Dendritic cell treated with granulocyte-macrophage colony-stimulating factor and Interleukin-4, amounts not matched to agents 40 ng/mL and 50 ng/mL, for 4 days (primary cell): ENCODE data around the gene SSBP4.

Experiments used
- H3K27ac Mint-ChIP-seq: one replicate; pipeline ENCODE4 v1.8.0; 2022; ENCODE audit warnings: mild to moderate bottlenecking, mixed read lengths
- H3K27me3 Mint-ChIP-seq: one replicate; pipeline ENCODE4 v1.8.0; 2022; ENCODE audit warnings: mild to moderate bottlenecking, mixed read lengths
- H3K36me3 Mint-ChIP-seq: one replicate; pipeline ENCODE4 v1.8.0; 2022; ENCODE audit warnings: low read depth, mixed read lengths
- H3K4me1 Mint-ChIP-seq: one replicate; pipeline ENCODE4 v1.8.0; 2022; ENCODE audit warnings: low read depth, mixed read lengths
- H3K4me3 Mint-ChIP-seq: one replicate; pipeline ENCODE4 v1.8.0; 2022; ENCODE audit warnings: mild to moderate bottlenecking, moderate library complexity, mixed read lengths
- H3K9me3 Mint-ChIP-seq: one replicate; pipeline ENCODE4 v1.8.0; 2022; ENCODE audit warnings: mixed read lengths
- intact Hi-C: fragments of 100-400 bp; cut with micrococcal nuclease; formaldehyde crosslinking; loops from one replicate; pipeline ENCODE4 v1.15.0; 2022

The SSBP4 gene

DNA sequence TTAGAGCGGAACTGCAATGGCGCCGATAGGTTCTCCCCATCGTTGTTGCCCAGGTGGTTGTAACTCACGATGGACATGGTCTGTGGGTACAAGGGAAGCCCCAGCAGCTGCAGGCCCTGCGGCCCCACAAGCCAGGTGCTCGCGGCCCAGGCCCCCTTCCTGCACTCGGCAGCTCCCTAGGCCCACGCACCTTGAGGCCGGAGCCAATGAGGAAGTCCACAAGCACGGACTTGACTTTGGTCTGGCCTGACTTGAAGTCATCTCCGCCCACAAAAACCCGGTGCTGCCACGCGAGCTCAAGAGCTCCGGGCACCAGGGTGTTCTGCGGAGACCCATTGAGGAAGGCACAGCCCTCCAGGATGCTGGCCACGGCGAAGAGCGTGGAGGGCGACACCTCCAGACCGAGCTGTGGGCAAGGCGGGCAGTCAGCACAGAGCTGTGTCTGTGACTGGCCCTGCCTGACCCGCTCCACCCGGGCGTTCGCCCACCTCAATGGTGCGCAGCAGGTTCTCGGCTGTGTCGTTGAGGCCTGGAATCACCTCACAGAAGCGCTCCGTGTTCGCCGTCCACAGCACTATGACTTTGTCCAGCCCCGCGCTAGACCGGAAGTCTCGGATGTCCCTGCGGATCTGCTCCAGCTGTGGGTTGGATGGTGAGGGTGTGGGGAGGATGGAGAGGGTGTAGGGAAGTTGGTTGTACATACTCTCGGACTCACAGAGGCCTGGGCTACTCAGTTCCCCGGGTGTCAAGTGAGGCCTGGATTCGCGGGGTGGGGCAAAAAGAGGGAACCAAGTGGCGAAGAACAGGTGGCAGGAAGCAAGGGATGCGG, 16.9 kb downstream of the SSBP4 start:
- intact Hi-C loops, result no loop called here
- Mint-ChIP-seq H3K4me3 (peak overlapping the region; percentile 57), H3K27me3 (peaks cover 58% of the 10 kb centered on the region), H3K9me3 (no peaks in the 10 kb centered on the region), H3K36me3 (peaks cover 55% of the 10 kb centered on the region), H3K27ac (peak overlapping the region; percentile 50), H3K4me1 (peaks cover 68% of the 10 kb centered on the region)

- H3K27me3 Mint-ChIP-seq, result peaks cover 55% of the 10 kb centered on the region
- H3K4me3 Mint-ChIP-seq, result peak overlapping the region; percentile 58
- peaks cover 57% of the 10 kb centered on the region for H3K36me3 Mint-ChIP-seq
- H3K27ac Mint-ChIP-seq, result peak overlapping the region; percentile 66
- H3K4me1 Mint-ChIP-seq, result peaks cover 71% of the 10 kb centered on the region
- intact Hi-C loops, result no loop called here
- no peaks in the 10 kb centered on the region for H3K9me3 Mint-ChIP-seq
Observed at GRCh38 chr19:18436671-18437490, 17.7 kb downstream of the SSBP4 start.

GRCh38 chr19:18437491-18438330, 18.5 kb downstream of the SSBP4 start, which contains the start of gene ISYNA1:
TSS of gene ISYNA1 (minus strand) at chr19:18438133. CDS start at chr19:18437979, 154 bp downstream.
- Mint-ChIP-seq H3K36me3 (peaks cover 57% of the 10 kb centered on the region), H3K9me3 (peaks cover 7% of the 10 kb centered on the region), H3K4me3 (peak within 1 kb of the TSS; percentile 70), H3K27ac (peak within 1 kb of the TSS; percentile 66), H3K27me3 (peaks cover 52% of the 10 kb centered on the region), H3K4me1 (peaks cover 71% of the 10 kb centered on the region)
- intact Hi-C loops, result no loop called here

- H3K27ac Mint-ChIP-seq, result peak overlapping the region; percentile 8
- H3K4me3 Mint-ChIP-seq, result peak overlapping the region; percentile 70
- peaks cover 74% of the 10 kb centered on the region for H3K4me1 Mint-ChIP-seq
Observed at GRCh38 chr19:18438331-18439024, 19.3 kb downstream of the SSBP4 start.

GRCh38 chr19:18439025-18439909, 20.1 kb downstream of the SSBP4 start:
- intact Hi-C loops, result no loop called here

More at GRCh38 chr19:18438331-18439024, 19.3 kb downstream of the SSBP4 start:
- Mint-ChIP-seq H3K27me3 (peaks cover 49% of the 10 kb centered on the region), H3K9me3 (peaks cover 8% of the 10 kb centered on the region), H3K36me3 (peaks cover 62% of the 10 kb centered on the region)
- intact Hi-C loops, result no loop called here

GRCh38 chr19:18439910-18440237, 20.7 kb downstream of the SSBP4 start:
- H3K4me3 Mint-ChIP-seq, result no peak overlapping the region
- intact Hi-C loops, result no loop called here
- peaks cover 65% of the 10 kb centered on the region for H3K36me3 Mint-ChIP-seq
- H3K27ac Mint-ChIP-seq, result no peak overlapping the region
- peaks cover 41% of the 10 kb centered on the region for H3K27me3 Mint-ChIP-seq
- H3K4me1 Mint-ChIP-seq, result peaks cover 71% of the 10 kb centered on the region
- H3K9me3 Mint-ChIP-seq, result peaks cover 8% of the 10 kb centered on the region

More at GRCh38 chr19:18439025-18439909, 20.1 kb downstream of the SSBP4 start:
- H3K27ac Mint-ChIP-seq, result no peak overlapping the region
- peaks cover 65% of the 10 kb centered on the region for H3K36me3 Mint-ChIP-seq
- no peak overlapping the region for H3K4me3 Mint-ChIP-seq
- H3K27me3 Mint-ChIP-seq, result peaks cover 46% of the 10 kb centered on the region
- peaks cover 8% of the 10 kb centered on the region for H3K9me3 Mint-ChIP-seq
- peaks cover 77% of the 10 kb centered on the region for H3K4me1 Mint-ChIP-seq

GRCh38 chr19:18440415-18440877, 21.2 kb downstream of the SSBP4 start:
- peaks cover 8% of the 10 kb centered on the region for H3K9me3 Mint-ChIP-seq
- H3K4me1 Mint-ChIP-seq, result peaks cover 65% of the 10 kb centered on the region
- intact Hi-C loops, result no loop called here
- H3K36me3 Mint-ChIP-seq, result peaks cover 65% of the 10 kb centered on the region
- peaks cover 41% of the 10 kb centered on the region for H3K27me3 Mint-ChIP-seq
- H3K4me3 Mint-ChIP-seq, result no peak overlapping the region
- no peak overlapping the region for H3K27ac Mint-ChIP-seq

DNA sequence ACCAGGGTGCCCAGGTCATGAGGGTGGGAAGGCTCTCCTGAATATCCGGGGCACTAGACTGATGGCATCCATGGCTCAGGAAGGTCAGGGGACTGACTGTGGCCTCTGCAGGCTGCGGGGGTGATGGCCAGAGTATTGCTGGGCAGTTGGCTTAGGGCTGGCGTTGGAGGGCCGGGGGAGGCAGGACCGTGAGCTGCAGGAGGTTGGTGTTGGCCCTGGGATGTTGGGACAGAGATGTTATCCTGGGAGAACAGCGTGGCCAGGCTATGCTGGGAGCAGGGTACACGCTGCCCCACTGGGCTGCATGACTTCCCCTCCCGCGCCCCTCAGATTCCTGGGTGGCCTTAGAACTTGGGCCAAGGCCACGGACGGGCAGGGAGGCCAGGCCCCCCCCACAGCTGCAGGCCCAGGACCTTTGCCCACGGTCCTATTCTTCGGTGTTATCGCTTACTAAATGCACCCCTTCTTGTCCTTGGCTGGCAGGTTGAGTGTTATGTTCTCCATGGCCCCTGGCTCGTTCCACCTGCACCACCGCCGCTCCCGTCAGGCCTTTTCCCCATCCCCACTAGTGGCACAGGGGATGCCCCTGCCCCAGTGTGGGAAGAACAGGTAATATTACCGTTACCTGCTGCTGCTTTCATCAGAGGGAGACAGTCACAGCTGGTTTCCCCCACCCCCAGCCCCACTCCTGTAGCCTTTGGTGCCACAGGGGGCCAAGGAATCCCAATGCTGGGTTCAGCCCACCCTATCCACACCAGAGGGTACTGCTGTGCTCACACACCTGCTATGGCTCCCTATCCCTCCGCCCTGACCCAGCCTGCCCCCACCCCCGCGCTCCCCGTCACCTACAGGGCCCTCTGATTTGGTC, 22.0 kb downstream of the SSBP4 start:
- Mint-ChIP-seq H3K27ac (peak overlapping the region; percentile 12), H3K36me3 (peaks cover 65% of the 10 kb centered on the region), H3K4me3 (no peak overlapping the region), H3K4me1 (peaks cover 58% of the 10 kb centered on the region), H3K27me3 (peaks cover 38% of the 10 kb centered on the region), H3K9me3 (peaks cover 8% of the 10 kb centered on the region)
- intact Hi-C loops, result no loop called here

DNA sequence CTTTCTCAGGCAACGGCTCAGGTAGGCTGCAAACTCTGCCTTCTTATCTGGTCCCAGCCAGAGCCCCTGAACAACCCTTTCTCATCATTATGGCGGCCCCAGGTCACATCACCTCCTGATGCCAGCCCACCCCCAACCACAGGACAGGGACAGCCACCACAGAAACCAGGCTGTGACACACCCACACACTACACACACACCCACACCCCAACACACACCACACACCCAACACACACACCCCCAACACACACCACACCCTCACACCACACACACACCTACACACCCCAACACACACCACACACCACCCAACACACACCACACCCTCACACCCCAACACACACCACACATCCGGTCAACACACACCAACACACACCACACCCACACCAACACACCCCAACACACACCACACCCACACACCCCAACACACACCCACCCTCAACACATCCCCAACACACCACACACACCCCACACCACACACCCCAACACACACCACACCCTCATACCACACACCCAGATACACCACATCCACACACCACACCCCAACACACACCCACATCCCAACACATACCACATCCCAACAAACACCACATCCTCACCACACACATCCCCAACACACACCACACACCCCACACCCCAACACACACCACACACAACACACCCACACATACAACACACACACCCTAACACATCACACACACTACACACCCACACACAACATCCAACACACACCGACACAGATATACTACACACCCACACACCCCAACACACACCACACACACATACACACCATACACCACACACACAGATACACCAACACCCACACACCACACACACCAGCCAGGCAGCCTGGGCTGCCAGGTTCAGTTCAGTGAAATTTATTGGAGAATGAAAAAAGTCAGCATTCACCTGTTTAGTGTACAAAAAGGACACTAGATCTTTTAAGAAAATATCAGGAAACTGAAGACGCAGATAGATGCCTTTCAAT, 22.9 kb downstream of the SSBP4 start:
- peaks cover 69% of the 10 kb centered on the region for H3K36me3 Mint-ChIP-seq
- intact Hi-C loops, result no loop called here
- peak overlapping the region; percentile 61 for H3K27ac Mint-ChIP-seq
- H3K9me3 Mint-ChIP-seq, result peaks cover 8% of the 10 kb centered on the region
- peaks cover 33% of the 10 kb centered on the region for H3K27me3 Mint-ChIP-seq
- H3K4me3 Mint-ChIP-seq, result no peak overlapping the region
- peaks cover 52% of the 10 kb centered on the region for H3K4me1 Mint-ChIP-seq

DNA sequence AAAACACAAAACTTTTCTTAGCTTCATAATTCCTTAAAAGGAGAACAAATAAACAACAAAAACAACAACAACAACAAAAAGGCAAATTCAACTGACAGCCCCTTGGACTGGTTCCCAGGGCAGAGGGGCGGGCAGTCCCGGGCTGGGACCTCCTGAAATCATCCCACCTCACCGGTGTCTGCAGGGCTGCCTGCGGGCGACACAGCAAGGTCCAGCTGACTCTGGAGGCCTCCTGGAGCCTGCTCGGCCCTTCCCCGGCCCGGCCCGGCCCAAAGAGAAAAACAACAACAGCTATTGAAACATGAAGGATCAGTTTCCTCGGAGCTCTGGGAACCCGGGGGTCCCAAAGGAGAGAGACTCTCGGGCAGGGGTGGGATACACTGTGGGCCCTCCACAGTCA, 23.7 kb downstream of the SSBP4 start:
- intact Hi-C loops, result no loop called here
- Mint-ChIP-seq H3K27ac (peak overlapping the region; percentile 61), H3K4me3 (no peak overlapping the region)

DNA sequence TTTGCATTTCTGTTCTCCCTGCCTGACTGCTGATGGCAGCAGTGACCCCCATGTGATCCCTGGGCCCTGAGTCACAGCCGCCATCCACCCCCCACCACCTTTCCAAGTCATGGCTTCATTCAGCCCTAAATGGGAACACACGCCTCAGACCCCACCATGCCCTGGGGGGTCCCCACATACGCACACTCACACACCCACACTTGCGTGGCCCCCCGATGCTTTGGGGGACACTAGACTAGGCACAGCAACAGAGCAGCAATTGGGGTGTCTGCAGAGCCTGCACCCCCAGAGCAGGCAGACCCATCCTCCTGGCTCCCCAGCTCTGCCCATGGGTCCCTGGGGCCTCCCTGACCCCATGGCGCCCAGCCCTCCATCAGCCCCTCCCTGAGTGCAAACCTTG, 24.2 kb downstream of the SSBP4 start:
- intact Hi-C loops, result no loop called here
- Mint-ChIP-seq H3K4me1 (peaks cover 51% of the 10 kb centered on the region), H3K9me3 (peaks cover 8% of the 10 kb centered on the region), H3K27me3 (peaks cover 23% of the 10 kb centered on the region), H3K4me3 (no peak overlapping the region), H3K27ac (no peak overlapping the region), H3K36me3 (peaks cover 82% of the 10 kb centered on the region)

More for the DNA sequence above, 23.7 kb downstream of the SSBP4 start:
- H3K9me3 Mint-ChIP-seq, result peaks cover 8% of the 10 kb centered on the region
- H3K36me3 Mint-ChIP-seq, result peaks cover 78% of the 10 kb centered on the region
- H3K4me1 Mint-ChIP-seq, result peaks cover 52% of the 10 kb centered on the region
- H3K27me3 Mint-ChIP-seq, result peaks cover 27% of the 10 kb centered on the region
